ENCODE results near the gene RASAL2.

The RASAL2 gene

DNA sequence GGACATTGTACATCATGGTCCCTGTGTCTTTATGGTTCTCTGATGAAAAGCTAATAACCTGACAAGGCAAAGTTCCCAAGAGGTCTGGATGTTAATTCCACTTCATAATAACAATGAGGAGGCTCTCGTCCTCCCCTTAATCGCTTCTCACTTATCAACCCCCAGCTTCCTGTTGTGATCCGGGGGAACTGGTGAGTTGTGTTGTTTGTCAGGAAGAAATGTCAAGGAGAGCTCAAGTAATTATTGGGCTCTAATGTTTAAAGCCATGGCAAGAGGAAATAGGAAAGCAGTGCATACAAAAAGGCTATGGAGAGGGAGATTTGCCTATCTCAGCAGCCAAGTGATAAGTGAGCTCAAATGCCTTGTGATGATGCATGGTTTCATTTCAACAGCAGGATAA is 42.8 kb upstream of the RASAL2 start:
- no peak for DNase-seq (ENCODE audit: low read depth)
- TF ChIP-seq, protein P1, sequence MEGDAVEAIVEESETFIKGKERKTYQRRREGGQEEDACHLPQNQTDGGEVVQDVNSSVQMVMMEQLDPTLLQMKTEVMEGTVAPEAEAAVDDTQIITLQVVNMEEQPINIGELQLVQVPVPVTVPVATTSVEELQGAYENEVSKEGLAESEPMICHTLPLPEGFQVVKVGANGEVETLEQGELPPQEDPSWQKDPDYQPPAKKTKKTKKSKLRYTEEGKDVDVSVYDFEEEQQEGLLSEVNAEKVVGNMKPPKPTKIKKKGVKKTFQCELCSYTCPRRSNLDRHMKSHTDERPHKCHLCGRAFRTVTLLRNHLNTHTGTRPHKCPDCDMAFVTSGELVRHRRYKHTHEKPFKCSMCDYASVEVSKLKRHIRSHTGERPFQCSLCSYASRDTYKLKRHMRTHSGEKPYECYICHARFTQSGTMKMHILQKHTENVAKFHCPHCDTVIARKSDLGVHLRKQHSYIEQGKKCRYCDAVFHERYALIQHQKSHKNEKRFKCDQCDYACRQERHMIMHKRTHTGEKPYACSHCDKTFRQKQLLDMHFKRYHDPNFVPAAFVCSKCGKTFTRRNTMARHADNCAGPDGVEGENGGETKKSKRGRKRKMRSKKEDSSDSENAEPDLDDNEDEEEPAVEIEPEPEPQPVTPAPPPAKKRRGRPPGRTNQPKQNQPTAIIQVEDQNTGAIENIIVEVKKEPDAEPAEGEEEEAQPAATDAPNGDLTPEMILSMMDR (IDR thresholded peaks at IDR 0.05; ENCODE audit: insufficient read depth, low read depth, low read length, missing control alignments), result no peak
- H3K4me3 ChIP-seq (ENCODE audit: low read length), result no peak overlapping the region

DNA sequence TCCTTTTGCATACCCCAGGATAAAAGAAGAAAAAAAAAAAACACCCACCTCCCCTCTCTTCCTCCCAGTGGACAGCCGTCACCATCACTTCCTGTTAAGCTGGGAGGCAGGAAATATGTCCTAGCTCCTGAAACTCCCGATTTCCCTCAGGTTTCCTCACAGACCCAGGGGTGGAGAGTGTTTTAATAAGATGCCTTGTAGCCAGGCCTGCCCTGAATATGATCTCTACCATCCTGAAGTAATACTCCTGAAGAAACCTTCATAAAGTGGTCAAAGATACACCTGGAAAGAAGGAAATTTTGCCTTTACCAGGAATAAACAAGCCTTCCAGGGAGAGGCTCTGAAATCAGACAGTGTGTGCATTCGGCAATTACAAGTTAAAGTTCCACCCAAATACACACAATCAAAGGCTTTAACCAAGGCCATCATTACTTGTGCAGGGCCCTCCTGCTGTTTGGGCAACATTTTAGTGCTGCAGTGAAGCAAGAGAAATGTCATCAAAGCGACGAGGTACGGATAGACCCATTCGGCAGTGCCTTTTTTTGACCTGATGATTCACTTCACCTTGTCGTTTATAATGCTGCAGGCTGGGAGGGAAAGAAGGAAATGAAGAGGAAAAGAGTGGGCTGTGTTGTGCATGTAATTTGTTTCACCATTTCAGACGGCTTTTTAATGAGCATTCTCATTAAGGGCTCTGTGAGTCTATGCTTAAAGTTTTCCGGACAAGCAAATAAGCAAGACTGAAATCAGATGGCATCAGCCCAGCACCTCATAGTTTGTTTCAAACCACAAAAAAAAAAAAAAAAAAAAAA is 41.0 kb upstream of the RASAL2 start:
- TF ChIP-seq, protein P1 (IDR thresholded peaks at IDR 0.05; ENCODE audit: insufficient read depth, low read depth, low read length, missing control alignments), result no peak
- no peak overlapping the region for H3K4me3 ChIP-seq (ENCODE audit: low read length)
- peak; percentile 29 for DNase-seq (ENCODE audit: low read depth)

DNA sequence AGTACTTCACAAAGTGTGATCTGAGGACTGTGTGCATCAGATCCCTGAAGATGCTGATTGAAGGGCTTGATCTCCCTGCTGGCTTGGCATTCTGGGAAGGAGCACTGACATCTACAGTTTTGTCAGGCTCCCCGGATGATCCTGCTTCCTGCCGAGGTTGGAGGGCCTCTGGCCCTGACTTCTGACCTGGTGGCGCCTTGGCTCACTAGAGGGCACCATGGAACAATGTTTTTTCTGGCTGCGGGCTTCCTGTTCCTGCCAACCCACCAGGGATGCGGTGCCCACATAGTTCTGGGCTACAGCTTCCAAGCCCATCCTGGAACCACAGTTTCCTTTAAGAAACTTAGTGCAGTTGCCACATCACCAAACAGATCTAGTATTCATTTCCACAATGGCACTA is 38.8 kb upstream of the RASAL2 start:
- TF ChIP-seq, protein P1 (IDR thresholded peaks at IDR 0.05; ENCODE audit: insufficient read depth, low read depth, low read length, missing control alignments), result peak; percentile 24
- H3K4me3 ChIP-seq (ENCODE audit: low read length), result no peak overlapping the region
- peak; percentile 39 for DNase-seq (ENCODE audit: low read depth)

DNA sequence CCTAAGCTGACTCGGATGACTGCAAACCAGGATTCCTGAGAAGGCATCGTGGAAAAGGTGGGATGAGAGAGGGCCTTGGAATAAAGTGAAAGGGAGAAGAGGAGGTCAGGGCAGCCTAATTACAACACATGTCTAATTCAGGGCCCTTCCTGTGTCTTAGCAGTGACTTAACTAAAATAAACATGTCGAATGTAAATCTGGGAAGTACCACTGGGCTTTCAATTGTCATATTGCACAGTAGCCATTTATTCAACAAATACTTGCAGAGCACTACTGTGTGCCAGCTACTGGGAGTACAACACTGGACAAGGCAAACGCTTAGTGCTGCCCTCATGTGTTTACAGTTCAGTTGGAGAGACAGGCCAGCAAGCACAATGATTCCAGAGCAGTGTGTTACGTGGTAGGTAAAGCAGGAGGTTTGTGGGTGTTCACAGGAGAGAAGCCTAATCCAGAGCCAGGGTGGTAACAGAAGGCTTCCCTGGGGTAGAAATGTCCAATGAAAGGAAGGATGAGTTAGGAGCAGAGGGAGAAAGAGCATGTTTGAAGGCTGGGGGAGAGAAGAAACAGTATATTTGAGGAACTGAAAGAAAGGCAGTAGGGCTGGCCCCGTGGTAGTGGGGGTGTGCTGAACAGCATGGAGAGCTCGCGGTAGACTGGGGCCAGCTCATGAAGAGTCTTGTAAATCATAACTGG is 38.0 kb upstream of the RASAL2 start:
- TF ChIP-seq, protein P1 (IDR thresholded peaks at IDR 0.05; ENCODE audit: insufficient read depth, low read depth, low read length, missing control alignments), result peak; percentile 25
- H3K4me3 ChIP-seq (ENCODE audit: low read length), result no peak overlapping the region
- peak; percentile 75 for DNase-seq (ENCODE audit: low read depth)

DNA sequence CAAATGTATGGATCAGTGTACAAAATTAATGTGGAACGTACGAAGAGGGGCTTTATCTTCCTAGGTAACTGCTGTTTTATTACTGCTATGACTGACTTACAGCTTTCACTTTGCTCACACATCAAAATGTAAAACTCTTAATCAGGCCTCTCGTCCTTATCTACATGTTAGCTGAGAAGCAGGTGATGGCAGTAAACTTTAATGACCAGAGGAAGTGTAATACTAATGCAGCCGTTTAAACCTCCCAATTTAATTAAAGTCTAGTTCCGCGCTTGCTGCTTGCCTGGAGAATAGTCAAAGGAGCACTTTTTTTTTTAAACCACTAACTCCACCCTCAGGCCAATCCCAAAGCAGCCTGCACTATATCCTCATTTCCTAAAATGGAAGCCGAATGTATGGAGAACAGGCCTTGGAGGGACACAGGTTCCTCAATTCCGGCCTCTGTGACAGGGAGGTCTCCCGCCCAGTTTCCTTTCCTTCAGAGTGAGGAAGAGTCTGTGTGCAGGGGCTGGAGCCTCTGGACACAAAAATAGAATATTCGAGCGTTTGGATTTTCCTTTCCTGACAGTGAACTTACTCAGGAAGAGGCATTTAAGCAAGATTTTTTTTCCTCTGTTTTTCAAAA is 36.7 kb upstream of the RASAL2 start:
- no peak overlapping the region for H3K4me3 ChIP-seq (ENCODE audit: low read length)
- TF ChIP-seq, protein P1 (IDR thresholded peaks at IDR 0.05; ENCODE audit: insufficient read depth, low read depth, low read length, missing control alignments), result no peak
- DNase-seq (ENCODE audit: low read depth), result no peak

DNA sequence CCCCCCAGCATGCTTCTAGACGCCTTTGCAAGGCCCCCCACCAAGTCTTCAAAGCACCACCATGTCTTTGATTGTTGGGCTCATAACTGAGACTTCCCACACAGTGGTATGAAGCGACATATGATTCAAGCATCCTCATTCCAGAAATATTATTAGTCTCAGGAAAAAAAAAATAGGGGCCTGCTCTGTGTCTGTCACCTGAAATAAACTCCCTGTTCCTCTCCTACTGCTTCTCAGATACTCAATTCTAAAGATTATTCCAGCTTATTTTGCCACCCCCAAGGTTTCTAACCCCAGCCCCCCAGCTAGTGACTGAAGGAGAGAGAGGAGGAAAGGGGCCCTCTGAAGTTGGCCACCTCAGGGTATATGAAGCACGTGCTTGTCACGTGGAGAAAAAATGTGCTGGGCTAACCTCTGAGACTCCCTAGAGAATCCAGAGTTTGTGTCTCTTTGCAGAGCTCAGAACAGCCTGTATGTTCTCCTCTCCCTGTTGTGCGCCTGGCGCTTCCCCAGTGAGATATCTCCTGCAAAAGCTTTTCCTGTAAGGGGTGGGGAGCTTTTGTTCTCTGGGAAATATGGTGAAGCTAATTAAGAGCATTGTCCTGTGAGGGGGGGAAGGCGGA is 35.9 kb upstream of the RASAL2 start:
- no peak overlapping the region for H3K4me3 ChIP-seq (ENCODE audit: low read length)
- DNase-seq (ENCODE audit: low read depth), result peak; percentile 53
- TF ChIP-seq, protein P1 (IDR thresholded peaks at IDR 0.05; ENCODE audit: insufficient read depth, low read depth, low read length, missing control alignments), result no peak
